Measurements from ENCODE around the gene COL6A1. TPM values are rescaled to one million over a fixed set of nuclear protein-coding genes. Genes with fewer than 3 reads are reported as not detected.

Gene COL6A1
- polyA plus RNA-seq, 3 donors = 246 to 333 (median 311) TPM

GRCh38 chr21:46023555-46023954 lies 42.0 kb downstream of the COL6A1 start:
- peak; percentile 73 for DNase-seq

- DNase-seq = no peak
Measured at GRCh38 chr21:46024141-46024540, 42.6 kb downstream of the COL6A1 start.

DNA sequence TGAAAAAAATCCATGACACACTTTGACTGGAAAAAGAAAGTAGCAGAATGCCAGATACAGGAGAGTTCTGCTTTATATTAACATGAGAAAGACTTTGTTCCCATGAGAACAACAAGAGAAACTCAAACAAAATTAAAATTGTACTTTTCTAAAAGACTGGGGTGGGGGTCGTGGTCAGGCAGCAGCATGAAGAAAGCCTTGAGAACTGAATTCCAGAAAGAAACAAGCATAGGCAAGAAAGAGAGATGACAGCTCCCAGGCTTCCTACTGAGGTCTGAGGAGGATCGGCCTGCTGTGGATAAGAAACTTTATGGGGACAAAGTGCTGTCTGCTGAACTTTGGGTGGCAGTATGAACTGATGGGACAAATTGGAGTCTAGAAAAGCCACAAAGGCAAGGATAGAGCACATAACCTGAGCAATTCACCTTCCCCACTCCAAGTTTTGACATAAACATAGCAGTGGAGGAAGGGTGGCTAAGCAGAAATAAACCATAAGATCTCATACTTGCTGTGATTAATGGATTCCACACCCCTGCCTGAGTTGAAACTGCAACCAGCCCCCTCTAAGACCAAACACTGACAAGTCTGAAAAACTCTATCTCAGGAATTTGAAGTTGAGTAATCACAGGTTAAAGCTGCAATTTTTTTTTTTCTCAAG lies 43.7 kb downstream of the COL6A1 start:
- DNase-seq = no peak

DNA sequence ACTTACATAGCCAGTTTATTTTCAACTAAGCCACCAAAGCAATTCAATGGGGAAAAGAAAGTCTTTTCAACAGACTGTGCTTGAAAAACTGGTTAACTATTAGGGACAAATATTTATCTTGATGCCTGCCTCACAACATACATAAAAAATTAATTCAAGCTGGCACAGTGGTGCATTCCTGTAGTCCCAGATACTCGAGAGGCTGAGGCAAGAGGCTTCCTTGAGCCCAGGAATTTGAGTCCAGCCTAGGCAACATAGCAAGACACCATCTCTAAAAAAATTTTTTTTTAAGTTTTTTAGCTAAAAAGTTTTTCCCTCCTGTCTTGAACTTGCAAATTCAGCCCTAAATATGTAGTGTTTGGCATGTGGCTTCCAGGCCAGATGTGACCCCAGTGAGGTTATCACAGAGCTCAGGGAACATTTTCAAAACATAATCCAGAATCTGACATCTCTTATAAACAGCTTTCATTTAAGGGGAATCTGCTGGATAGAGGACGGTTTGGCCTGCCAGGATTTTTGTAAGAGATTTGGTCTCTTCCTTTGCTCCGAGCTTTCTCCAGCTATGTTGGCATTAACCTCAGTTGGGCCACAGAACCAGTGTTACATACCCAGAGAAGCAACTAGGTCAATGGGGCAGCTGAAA lies 46.4 kb downstream of the COL6A1 start:
- DNase-seq = no peak

- DNase-seq = peak; percentile 67
Measured at GRCh38 chr21:46028573-46029091, 47.1 kb downstream of the COL6A1 start.

- no peak for DNase-seq
Measured at GRCh38 chr21:46029186-46029924, 47.8 kb downstream of the COL6A1 start.

- DNase-seq = no peak
Measured at GRCh38 chr21:46031484-46031883, 49.9 kb downstream of the COL6A1 start.

DNA sequence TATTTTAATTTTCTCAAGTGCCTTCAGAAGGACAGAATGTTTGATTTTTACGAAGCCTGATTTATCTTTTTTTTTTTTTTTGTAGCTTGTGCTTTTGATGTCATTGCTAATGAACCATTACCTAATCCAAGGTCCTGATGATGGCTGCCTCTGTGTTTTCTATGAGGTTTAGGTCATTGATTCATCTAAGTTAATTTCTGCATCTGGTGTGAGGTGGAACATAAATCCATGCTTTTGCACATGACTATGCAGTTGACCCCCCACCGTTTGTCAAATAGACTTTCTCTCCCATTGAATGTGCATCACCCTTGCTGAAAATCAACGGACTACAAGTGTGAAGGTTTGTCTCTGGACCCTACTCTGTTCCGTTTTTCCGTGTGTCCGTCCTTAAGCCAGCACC lies 50.5 kb downstream of the COL6A1 start:
- DNase-seq = no peak

DNA sequence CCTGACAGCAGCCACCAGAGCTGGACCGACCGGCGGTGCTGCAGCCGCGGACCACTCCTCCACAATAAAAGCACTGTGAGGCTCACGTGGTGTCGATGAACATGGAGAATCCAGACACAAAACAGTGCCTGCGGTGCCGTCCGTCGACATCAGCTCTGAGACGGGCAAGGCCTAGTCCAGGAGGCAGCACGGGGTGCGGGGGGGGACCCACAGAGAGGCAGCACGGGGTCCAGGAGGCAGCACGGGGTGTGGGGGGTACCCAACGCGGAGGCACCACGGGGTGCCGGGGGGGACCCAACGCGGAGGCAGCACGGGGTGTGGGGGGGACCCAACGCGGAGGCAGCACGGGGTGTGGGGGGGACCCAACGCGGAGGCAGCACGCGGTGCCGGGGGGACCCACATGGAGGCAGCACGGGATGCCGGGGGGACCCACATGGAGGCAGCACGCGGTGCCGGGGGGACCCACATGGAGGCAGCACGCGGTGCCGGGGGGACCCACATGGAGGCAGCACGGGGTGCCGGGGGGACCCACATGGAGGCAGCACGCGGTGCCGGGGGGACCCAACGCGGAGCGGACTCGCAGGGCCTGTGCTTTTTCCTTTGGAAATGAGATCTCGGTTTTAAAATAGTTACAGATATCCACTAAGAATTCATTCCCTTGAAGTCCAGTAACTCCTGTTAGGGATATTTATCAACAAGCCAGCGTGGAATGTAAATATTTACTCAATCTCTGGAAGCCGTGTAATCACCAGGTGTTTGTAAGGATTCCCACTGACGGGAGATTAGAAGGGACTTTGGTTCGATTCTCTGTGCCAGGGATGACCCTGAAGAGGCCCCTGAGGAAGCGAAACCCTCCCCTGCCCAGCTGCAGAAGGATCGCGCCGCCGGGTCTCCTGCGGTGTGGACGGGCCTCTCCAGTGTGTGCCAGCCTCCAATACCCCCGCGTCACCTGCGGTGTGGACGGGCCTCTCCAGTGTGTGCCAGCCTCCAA lies 52.1 kb downstream of the COL6A1 start:
- no peak for DNase-seq

GRCh38 chr21:46035809-46036695 lies 54.5 kb downstream of the COL6A1 start:
- DNase-seq = peak; percentile 86

GRCh38 chr21:46036696-46037330 lies 55.2 kb downstream of the COL6A1 start:
- DNase-seq = no peak

- no peak for DNase-seq
Measured at GRCh38 chr21:46037331-46038325, 56.1 kb downstream of the COL6A1 start.

DNA sequence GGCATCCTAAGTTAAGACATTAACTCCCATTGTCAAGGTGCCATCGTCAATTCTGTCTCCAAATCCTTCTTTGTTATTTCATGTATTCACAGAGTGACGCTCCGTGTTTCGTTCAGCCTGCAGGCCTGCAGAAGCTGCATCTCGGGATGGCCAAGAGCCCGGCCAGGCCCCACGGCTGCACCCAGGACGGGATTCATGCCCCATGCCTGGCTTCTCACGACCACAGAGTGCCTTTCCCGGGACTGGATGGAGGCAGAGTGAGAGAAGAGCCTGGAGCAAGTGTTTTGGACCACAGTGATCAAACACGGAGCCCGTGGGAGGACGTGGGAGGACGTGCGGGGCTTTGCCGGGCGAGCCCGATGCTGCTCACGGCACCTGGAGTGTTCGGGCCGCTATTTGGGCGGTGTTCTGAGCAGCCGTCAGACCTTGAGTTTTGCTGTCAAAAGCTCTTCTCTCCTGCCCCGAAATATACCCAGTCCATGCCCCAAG lies 56.8 kb downstream of the COL6A1 start:
- no peak for DNase-seq

DNA sequence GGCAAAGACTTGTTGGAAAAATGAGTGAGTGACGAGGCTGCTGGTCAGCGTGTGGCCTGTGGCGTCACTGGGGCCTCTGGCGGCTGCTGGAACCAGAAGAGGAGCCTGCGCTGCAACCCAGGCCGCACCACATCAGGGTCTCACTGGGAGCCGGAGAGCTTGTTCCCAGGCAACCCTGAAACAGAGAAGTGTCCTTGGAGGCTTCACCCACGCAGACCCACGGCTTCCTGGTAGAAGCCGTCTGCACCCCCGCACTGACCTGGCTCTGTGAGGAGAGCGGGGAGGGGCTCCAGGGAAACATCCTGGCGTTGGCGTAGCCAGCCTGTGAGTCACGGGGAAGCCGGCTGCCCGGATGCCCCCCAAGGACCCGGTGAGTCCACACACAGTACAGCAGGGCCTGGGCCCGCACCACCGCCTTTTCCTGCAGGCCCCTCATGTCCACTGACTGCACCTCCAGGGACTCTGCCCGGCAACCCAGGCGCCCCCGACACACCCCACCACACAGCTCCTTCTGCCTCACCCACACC lies 57.4 kb downstream of the COL6A1 start:
- DNase-seq = no peak

- DNase-seq = no peak
Measured at GRCh38 chr21:46039891-46040660, 58.5 kb downstream of the COL6A1 start.

- no peak for DNase-seq
Measured at GRCh38 chr21:46040707-46041106, 59.1 kb downstream of the COL6A1 start.

DNA sequence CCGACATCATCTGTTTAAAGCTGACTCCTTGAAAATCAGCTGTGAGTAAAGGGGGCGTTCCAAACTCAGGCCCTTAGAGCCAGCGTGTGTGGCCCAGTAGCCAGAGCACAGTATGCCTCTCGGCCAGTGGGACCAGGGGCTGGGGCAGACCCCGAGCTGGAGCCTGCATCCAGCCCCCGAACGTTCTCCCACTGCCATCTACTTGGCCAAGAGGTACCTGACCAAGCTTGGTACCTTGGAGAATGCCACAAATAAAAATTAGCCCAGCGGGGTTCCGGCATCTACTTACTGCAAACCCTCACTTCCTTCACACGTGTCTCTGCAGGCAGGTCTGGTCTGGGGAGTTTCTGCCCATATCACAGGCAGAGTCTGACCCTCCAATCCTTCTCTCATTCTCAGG lies 59.6 kb downstream of the COL6A1 start:
- no peak for DNase-seq

All from renal pelvis (tissue), 4 donors.